Ammon's horn (tissue), 1 donor: ENCODE measurements around the gene GSKIP.
A peak's percentile ranks its signal among the peaks of the same experiment; 100 is the strongest.
"Not testable (repeated sequence)": the region's sequence is repeated elsewhere in the genome, so short reads cannot be mapped to it uniquely, and the experiment has no call there.

Experiments
- DNase-seq: peaks from one replicate; pipeline ENCODE4 v3.0.0-alpha.2; 2016; ENCODE audit warnings: low spot score

GSKIP gene, protein sequence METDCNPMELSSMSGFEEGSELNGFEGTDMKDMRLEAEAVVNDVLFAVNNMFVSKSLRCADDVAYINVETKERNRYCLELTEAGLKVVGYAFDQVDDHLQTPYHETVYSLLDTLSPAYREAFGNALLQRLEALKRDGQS

GRCh38 chr14:96362965-96363750 lies at the start of gene GSKIP, which contains the start of gene ATG2B:
Gene GSKIP, plus strand, starts transcription at chr14:96363526. Its CDS starts 18,722 bp downstream, at chr14:96382248.
Gene ATG2B, minus strand, starts transcription at chr14:96363341. Its CDS starts 365 bp downstream, at chr14:96362976.
- peak; percentile 94 for DNase-seq

GRCh38 chr14:96316087-96316486 lies 47.2 kb upstream of the GSKIP start:
- no peak for DNase-seq

GRCh38 chr14:96318836-96319235 lies 44.5 kb upstream of the GSKIP start:
- DNase-seq = no peak

DNA sequence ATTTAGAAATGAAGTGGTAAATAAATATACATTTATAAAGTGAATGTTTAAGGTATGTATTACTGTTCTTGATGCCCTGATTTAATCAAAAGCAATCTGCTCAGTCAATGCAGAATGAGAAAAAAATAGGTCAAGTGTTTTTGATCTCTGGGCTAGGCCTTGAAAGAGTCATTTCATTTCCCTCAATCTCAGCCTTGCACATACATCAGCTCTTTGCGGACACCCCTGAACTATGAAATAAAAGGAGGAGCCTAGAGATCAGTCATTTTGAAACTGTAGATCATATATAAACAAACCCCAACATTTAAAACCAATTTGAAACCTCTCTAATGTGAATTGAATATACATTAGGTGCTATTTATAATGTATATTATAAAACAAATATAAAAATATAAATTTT lies 42.7 kb upstream of the GSKIP start:
- DNase-seq = no peak

DNA sequence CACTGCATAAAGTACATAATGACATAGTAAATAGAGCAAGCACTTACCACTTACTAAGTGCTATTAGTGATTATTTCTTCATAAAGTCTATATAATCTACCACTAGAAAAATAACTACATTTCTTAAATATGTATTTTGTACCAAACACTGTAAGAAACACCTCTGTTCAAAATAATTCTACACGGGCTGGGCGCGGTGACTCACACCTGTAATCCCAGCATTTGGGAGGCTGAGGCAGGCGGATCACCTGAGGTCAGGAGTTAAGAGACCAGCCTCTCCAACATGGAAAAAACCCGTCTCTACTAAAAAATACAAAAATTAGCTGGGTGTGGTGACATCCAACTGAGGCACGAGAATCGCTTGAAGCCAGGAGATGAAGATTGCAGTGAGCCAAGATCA lies 39.1 kb upstream of the GSKIP start:
- DNase-seq = no peak

GRCh38 chr14:96338551-96338950 lies 24.8 kb upstream of the GSKIP start:
- no peak for DNase-seq

DNA sequence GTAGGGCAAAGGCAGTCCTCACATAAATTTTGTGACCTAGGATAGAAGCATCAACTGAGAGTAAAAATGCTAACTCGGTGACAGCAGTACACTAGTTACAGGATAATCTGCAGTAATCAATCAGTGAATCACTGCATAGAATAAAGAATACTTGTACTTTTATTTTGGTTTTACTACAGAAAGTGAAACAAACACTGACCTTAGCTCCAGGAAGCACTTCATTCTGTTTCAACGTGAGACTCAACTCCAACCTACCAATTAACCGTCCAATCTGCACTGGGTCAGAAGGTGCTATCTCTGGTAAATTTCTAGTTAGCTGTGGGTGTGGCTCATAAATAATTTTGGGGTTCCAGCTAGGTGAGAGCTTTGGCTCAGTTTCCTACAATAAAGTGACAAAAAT lies 22.0 kb upstream of the GSKIP start:
- no peak for DNase-seq

- no peak for DNase-seq
These were observed 17.7 kb upstream of the GSKIP start for GRCh38 chr14:96345669-96346068.

DNA sequence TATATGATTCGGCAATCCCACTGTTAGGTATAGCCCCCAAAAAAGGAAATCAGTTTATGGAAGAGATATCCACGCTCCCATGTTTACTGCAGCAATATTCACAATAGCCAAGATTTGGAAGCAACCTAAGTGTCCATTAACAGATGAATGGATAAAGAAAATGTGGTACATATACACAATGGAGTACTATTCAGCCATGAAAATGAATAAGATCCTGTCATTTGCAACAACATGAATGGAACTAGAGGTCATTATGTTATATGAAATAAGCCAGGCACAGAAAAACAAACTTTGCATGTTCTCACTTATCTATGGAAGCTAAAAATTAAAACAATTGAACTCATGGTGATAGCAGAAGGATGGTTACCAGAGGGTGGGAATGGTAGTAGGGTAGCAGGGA lies 15.4 kb upstream of the GSKIP start:
- DNase-seq = not testable (repeated sequence)

DNA sequence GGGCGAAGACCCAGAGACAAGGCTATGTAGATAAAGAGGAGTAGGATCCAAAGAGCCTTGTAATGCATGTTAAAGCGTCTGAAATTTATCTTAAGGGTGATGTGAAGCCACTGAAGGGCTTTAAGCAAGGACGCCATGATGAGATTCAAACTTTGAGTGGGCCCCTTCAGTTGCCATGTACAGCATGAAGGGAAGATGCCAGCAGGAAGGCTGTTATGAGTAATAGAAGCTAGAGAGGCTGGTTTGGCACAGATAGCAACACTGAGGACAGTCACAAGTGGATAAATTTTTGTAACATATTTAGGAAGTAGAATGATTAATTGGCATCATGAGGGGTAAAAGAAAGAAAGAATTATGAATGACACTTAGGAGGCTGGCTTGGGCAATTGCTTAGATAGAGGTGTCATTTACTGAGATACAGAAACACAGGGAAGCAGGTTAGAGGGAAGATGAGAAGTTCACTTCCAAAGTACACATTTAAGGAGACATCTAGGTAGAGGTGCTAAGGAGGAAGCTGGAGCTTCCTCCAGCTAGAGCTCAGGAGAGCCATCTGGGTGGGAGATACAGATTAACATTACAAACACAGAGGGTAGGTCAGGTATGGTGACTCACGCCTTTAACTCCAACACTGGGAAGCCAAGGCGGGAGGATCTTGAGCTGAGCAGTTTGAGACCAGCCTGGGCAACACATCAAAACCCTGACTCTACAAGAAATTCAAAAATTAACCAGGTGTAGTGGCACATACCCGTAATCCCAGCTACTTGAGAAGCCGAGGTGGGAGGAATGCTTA lies 13.8 kb upstream of the GSKIP start:
- peak; percentile 25 for DNase-seq

- no peak for DNase-seq
These were observed 11.3 kb upstream of the GSKIP start for GRCh38 chr14:96351986-96352385.

DNA sequence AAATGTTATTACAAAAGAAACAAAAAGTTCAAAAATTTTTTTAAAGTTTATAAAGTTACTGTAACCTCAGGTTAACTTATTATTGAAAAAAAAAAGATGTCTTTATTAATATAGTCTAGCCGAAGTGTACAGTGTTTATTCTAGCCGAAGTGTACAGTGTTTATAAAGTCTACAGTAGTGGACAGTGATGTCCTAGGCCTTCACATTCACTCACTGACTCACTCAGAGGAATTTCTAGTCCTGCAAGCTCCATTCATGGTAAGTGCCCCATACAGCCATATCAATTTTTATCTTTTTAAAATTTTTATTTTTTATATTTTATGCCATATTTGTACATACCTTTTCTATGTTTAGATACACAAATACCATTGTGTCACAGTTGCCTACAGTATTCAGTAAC lies 10.6 kb upstream of the GSKIP start:
- DNase-seq = no peak

- no peak for DNase-seq
These were observed 9.1 kb upstream of the GSKIP start for GRCh38 chr14:96354246-96354645.

DNA sequence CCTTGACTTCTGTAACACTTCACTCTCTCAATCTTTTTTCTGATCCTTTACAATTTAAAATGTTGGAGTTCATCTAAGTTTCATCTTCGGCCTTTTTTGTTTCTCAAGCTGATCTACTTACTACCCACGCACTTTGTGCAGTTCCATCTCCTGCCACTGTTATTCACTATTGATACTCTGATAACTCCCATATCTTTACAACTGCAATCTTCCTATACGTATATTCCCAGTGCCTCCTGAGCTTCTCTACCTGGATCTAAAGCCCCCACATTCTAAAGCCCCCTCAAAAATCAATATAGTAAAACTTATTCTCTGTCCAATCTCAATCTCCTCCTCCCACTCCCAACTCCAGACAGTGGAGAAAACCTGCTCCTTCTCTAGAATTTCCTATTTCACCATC lies 6.1 kb upstream of the GSKIP start:
- no peak for DNase-seq

DNA sequence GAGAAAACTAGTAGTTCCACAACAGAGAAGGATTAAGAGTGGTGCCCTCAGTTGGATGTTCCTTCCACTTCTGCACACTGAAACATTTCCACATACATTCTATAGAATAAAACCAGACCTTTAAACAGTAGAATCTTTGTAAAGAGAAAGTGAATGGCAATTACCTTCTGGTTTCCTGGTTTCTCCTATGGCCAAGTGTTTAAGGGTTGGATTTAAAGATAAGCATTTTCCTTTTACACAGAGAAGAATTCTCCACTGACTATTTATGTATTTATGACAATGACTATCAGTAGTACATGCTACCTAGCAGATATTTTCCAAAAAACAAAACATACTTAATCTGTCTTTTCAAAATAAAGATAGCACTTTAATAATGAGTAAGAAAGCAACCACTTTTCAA lies 3.4 kb upstream of the GSKIP start:
- no peak for DNase-seq

DNA sequence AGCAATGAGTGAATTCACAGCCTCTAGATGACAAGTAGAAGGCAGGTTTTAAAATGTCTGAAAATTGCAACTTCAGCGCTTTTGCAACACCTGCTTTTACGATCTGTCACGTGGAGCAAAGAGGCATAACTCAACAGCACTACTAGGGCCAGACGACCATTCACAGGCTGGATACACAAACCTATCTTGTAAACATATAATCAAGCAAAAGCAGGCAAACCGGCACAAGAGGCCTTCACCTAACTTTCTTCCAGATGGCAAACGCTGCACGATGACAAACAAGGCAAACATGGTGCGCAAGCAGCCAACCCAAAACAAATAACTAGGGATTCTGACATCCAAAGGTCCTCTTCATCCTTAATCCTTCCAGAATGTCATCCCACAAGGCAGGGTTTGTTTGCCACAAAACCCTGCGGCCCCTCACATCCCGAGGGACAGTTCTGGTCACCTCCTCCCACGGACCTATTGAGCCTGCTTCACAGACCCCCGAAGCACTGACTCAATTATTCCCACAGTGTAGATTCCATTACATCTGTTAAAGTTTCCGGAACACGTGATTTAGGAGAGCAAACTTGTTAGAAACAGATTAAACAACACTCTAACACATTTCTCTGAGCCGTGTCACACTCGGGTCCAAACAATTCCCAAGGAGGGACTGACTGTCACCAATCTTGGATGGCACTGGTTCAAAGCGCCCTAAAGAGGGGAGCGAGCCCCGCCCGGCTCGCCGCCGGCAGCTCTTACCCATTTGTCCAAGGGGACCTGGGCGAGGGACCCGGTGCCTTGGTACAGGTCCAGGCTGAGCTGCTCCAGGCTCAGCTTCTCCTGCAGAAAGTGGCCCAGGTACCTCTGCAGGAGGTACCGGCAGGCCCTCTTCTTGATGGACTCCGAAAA lies 1.0 kb upstream of the GSKIP start:
- peak; percentile 43 for DNase-seq

DNA sequence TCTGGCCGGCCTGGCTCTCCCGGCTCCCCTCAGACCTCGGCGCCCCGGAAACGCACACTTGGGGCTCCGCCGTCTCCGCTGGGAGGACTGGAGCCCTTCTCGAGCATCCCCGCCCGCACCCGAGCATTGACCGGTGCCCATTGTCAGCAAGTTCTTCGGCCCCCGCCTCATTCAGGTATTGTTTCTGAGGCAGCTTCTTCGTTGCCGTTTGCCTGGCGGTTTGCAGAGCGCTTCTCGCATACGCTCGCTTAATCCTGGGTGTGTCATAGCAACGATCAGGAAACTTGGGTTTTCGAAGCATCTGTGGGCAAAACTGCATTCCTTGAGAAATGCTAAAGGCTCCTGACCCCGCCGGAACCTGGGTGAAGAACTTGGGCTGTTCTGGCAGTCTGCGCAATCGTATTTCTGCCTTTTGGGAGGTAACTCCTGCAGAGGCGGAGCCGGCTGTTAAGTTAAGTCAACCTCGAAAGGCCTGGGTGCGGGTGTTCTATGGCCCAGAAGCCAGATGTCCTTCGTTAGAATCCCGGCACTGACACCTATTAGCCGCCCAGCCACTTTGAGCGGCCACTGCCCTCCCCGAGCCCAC lies 518 bp downstream of the GSKIP start:
- peak; percentile 29 for DNase-seq

GRCh38 chr14:96364962-96365361 lies 1.6 kb downstream of the GSKIP start:
- DNase-seq = no peak

DNA sequence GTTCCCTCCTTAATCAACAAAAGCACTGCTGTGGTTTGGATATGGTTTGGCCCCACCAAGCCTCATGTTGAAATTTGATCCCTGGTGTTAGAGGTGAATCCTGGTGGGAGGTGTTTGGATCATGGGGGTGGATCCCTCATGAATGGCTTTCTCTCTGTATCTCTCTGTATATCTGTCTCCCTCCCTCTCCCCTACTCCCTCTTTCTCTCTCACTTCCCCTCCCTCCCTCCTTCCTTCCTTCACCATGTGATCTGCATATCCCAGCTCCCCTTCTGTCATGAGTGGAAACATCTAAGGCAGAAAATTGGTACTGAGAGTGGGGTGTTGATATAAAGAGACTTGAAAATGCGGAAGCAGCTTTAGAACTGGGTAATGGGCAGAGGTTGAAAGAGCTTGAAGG lies 5.2 kb downstream of the GSKIP start:
- no peak for DNase-seq

DNA sequence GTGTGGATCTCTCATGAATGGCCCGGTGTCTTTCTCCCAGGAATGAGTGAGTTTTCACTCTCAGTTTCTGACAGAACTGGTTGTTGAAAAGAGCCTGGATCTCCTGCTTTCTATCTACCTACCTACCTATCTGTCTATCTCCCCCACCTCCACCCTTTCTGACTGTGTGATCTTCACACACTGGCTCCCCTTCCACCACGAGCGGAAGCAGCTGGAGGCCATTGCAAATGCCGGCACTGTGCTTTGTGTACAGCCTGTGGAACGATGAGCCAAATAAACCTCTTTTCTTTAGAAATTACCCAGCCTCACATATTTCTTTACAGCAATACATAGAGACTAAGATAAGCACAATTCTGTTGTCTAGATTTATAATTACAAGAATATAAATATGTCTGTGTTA lies 7.2 kb downstream of the GSKIP start:
- DNase-seq = no peak

DNA sequence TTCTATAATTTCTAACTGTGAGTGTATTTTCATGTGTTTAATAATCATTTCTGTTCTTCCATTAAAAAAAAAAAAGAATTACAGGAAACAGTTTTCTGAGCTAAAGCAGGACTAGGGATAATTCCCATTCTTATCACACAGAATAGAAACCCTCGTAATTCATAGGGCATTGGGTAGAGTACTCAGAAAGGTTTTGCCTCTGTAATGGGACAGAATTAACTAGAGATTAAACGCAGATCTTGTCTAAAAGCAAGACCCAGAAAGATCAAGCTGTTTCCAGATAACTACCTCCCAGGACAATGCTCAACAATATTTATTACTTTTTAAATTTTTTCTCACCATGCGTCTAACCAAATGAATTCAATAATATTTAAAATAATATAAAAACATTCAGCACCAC lies 10.2 kb downstream of the GSKIP start:
- no peak for DNase-seq

- no peak for DNase-seq
These were observed 12.8 kb downstream of the GSKIP start for GRCh38 chr14:96376093-96376492.
